Chondrocyte (in vitro differentiated cells): Measurements from ENCODE around the gene ARID4A. TPM values are rescaled to one million over a fixed set of nuclear protein-coding genes. Genes with fewer than 3 reads are reported as not detected.

Source experiments
- DNase-seq: peaks from one replicate; pipeline ENCODE4 v3.0.0; 2021; ENCODE audit warnings: mixed read lengths, low spot score
- H3K27ac Mint-ChIP-seq: one replicate; pipeline ENCODE4 v1.8.0; 2021; ENCODE audit warnings: mild to moderate bottlenecking, moderate library complexity, mixed read lengths; ENCODE audit not compliant: unreplicated experiment
- H3K27me3 Mint-ChIP-seq: 2 replicates; pipeline ENCODE4 v1.8.0; 2021; ENCODE audit warnings: low read depth, mixed read lengths
- H3K36me3 Mint-ChIP-seq: 2 replicates; pipeline ENCODE4 v1.8.0; 2021; ENCODE audit warnings: low read depth, mixed read lengths
- H3K4me1 Mint-ChIP-seq: 2 replicates; pipeline ENCODE4 v1.8.0; 2021; ENCODE audit warnings: low read depth, mild to moderate bottlenecking, mixed read lengths
- H3K4me3 Mint-ChIP-seq: one replicate; pipeline ENCODE4 v1.8.0; 2021; ENCODE audit warnings: mild to moderate bottlenecking, moderate library complexity, mixed read lengths; ENCODE audit not compliant: unreplicated experiment
- H3K9me3 Mint-ChIP-seq: 2 replicates; pipeline ENCODE4 v1.8.0; 2021; ENCODE audit warnings: low read depth, mixed read lengths
- CTCF ChIP-seq: fragments of 200-600 bp; sonication (generic); IDR thresholded peaks from 2 replicates; pipeline ENCODE4 v1.5.0; 2021; ENCODE audit warnings: antibody characterized with exemption, mild to moderate bottlenecking, moderate library complexity
- total RNA-seq: library from RNA; stranded (reverse); gene quantifications from 3 replicates; pipeline ENCODE4 v1.2.1, GENCODE V29; 2021

The ARID4A gene
- total RNA-seq, 1 donor from 2014 or later = 14.0 TPM

GRCh38 chr14:58294201-58294600, 4.2 kb upstream of the ARID4A start:
- no peaks in the 10 kb centered on the region for H3K27me3 Mint-ChIP-seq
- H3K9me3 Mint-ChIP-seq = no peaks in the 10 kb centered on the region
- TF ChIP-seq CTCF = no peak
- no peak for DNase-seq
- peaks cover 31% of the 10 kb centered on the region for H3K4me1 Mint-ChIP-seq
- H3K36me3 Mint-ChIP-seq = peaks cover 19% of the 10 kb centered on the region
- H3K4me3 Mint-ChIP-seq = no peak overlapping the region
- no peak overlapping the region for H3K27ac Mint-ChIP-seq

DNA sequence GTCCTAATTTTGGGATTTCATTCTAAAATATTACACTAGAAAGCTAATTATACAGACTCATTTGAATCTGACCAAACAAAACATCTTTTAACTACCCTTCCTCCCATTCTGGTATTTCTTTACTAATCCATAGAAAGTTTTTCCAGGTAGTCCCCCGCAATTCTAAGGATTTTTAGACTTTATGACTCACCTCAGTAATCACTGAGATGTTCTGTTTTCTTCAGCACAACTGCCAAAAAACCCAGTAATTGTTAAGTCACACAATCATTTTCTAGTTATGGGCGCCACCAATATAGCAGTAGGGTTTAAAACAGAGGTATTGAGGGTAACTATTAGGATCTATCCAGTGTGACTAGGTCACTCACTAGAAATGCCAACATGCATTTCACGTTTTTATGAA, 1.6 kb upstream of the ARID4A start:
- DNase-seq = no peak
- Mint-ChIP-seq H3K27ac (no peak overlapping the region), H3K27me3 (no peaks in the 10 kb centered on the region), H3K4me3 (no peak overlapping the region), H3K36me3 (peaks cover 13% of the 10 kb centered on the region), H3K9me3 (no peaks in the 10 kb centered on the region), H3K4me1 (peaks cover 40% of the 10 kb centered on the region)
- no peak for TF ChIP-seq CTCF

DNA sequence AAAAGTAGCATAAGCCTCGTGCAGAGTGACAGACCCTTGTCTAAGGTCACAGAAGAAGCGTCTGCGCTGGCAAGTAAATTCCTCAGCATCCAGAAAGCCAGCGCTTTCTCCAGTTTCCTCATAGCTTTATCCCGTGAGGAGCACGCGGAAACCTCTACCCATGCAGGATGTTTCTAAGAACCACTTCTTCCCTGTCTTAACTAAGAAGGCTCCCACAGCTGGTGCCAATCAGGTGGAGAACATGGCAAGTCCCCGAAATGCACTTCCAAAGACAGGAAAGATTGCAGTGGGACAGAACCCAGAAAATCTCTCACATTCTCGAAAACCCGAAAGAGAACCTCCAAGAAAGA, 968 bp upstream of the ARID4A start:
- H3K36me3 Mint-ChIP-seq = peaks cover 16% of the 10 kb centered on the region

GRCh38 chr14:58297762-58298476, 436 bp upstream of the ARID4A start:
- Mint-ChIP-seq H3K36me3 (peaks cover 12% of the 10 kb centered on the region), H3K4me1 (peaks cover 33% of the 10 kb centered on the region), H3K27ac (no peak overlapping the region), H3K4me3 (no peak overlapping the region), H3K27me3 (no peaks in the 10 kb centered on the region), H3K9me3 (no peaks in the 10 kb centered on the region)
- peak; percentile 99 for DNase-seq
- peak; percentile 53 for TF ChIP-seq CTCF

More for the DNA sequence above, 968 bp upstream of the ARID4A start:
- Mint-ChIP-seq H3K4me3 (no peak overlapping the region), H3K9me3 (no peaks in the 10 kb centered on the region), H3K4me1 (peaks cover 38% of the 10 kb centered on the region), H3K27me3 (no peaks in the 10 kb centered on the region), H3K27ac (no peak overlapping the region)
- DNase-seq = no peak
- no peak for TF ChIP-seq CTCF

- peaks cover 32% of the 10 kb centered on the region for H3K4me1 Mint-ChIP-seq
- H3K9me3 Mint-ChIP-seq = no peaks in the 10 kb centered on the region
- peak overlapping the region; percentile 86 for H3K4me3 Mint-ChIP-seq
- DNase-seq = peak; percentile 86
- H3K36me3 Mint-ChIP-seq = peaks cover 12% of the 10 kb centered on the region
- H3K27me3 Mint-ChIP-seq = no peaks in the 10 kb centered on the region
- peak overlapping the region; percentile 88 for H3K27ac Mint-ChIP-seq
- TF ChIP-seq CTCF = no peak
These were observed 1.3 kb downstream of the ARID4A start for GRCh38 chr14:58299401-58300330.
